ENCODE measurements around the gene NTN3.

NTN3 gene

GRCh38 chr16:2490190-2491105, 19.4 kb downstream of the NTN3 start:
- no peak for DNase-seq (ENCODE audit: extremely low spot score, insufficient read length, low read depth)
- FAIRE-seq = no peak

- DNase-seq (ENCODE audit: extremely low spot score, insufficient read length, low read depth) = no peak
- FAIRE-seq = no peak
Observed at GRCh38 chr16:2492292-2492691, 21.2 kb downstream of the NTN3 start.

- FAIRE-seq = no peak
Observed at GRCh38 chr16:2493605-2494004, 22.5 kb downstream of the NTN3 start.

GRCh38 chr16:2494616-2495015, 23.5 kb downstream of the NTN3 start:
- no peak for FAIRE-seq

More at GRCh38 chr16:2493605-2494004, 22.5 kb downstream of the NTN3 start:
- DNase-seq (ENCODE audit: extremely low spot score, insufficient read length, low read depth) = no peak

GRCh38 chr16:2495041-2495440, 23.9 kb downstream of the NTN3 start:
- no peak for FAIRE-seq
- DNase-seq (ENCODE audit: extremely low spot score, insufficient read length, low read depth) = no peak

More at GRCh38 chr16:2494616-2495015, 23.5 kb downstream of the NTN3 start:
- DNase-seq (ENCODE audit: extremely low spot score, insufficient read length, low read depth) = no peak

- FAIRE-seq (no peak), DNase-seq (ENCODE audit: extremely low spot score, insufficient read length, low read depth) (no peak)
Observed at GRCh38 chr16:2496223-2497115, 25.4 kb downstream of the NTN3 start.

GRCh38 chr16:2497116-2497630, 26.1 kb downstream of the NTN3 start:
- no peak for DNase-seq (ENCODE audit: extremely low spot score, insufficient read length, low read depth)
- no peak for FAIRE-seq

GRCh38 chr16:2497695-2498484, 26.8 kb downstream of the NTN3 start:
- no peak for FAIRE-seq

GRCh38 chr16:2498531-2499253, 27.6 kb downstream of the NTN3 start:
- DNase-seq (ENCODE audit: extremely low spot score, insufficient read length, low read depth) = no peak
- no peak for FAIRE-seq

More at GRCh38 chr16:2497695-2498484, 26.8 kb downstream of the NTN3 start:
- DNase-seq (ENCODE audit: extremely low spot score, insufficient read length, low read depth) = no peak

GRCh38 chr16:2499454-2499853, 28.4 kb downstream of the NTN3 start:
- FAIRE-seq = no peak
- no peak for DNase-seq (ENCODE audit: extremely low spot score, insufficient read length, low read depth)

- DNase-seq (ENCODE audit: extremely low spot score, insufficient read length, low read depth) (no peak), FAIRE-seq (no peak)
Observed at GRCh38 chr16:2499890-2500429, 28.9 kb downstream of the NTN3 start.

GRCh38 chr16:2500430-2500917, 29.4 kb downstream of the NTN3 start:
- FAIRE-seq = no peak
- DNase-seq (ENCODE audit: extremely low spot score, insufficient read length, low read depth) = no peak

GRCh38 chr16:2500918-2501750, 30.0 kb downstream of the NTN3 start:
- FAIRE-seq (peak; percentile 85), DNase-seq (ENCODE audit: extremely low spot score, insufficient read length, low read depth) (peak; percentile 75)

GRCh38 chr16:2501946-2502895, 31.1 kb downstream of the NTN3 start:
- FAIRE-seq (no peak), DNase-seq (ENCODE audit: extremely low spot score, insufficient read length, low read depth) (no peak)

GRCh38 chr16:2505695-2506094, 34.6 kb downstream of the NTN3 start:
- FAIRE-seq (no peak), DNase-seq (ENCODE audit: extremely low spot score, insufficient read length, low read depth) (no peak)

GRCh38 chr16:2507052-2507659, 36.1 kb downstream of the NTN3 start:
- FAIRE-seq = peak; percentile 86

More at GRCh38 chr16:2507052-2507659, 36.1 kb downstream of the NTN3 start:
- DNase-seq (ENCODE audit: extremely low spot score, insufficient read length, low read depth) = no peak

Data from GM18507 (cell line).